Measurements from ENCODE around the gene CENPP.

The CENPP gene

DNA sequence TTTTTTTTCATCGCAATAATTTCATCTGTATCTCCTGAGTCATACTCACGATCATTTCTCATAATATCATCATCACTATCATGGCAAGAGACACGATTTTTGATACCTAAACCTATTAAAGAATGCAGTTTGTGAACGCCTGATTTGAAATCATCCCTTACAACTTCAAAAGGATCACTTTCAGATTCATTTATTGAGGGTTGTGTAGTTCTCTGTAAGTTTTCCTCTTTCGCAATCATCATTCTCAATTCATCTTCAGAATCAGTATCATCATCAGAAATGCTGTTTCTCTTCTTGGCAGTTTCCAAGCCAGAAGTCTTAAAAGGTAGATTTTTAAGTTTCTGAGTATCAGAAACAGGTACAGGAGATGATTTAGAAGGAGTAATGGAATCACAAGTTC is 10.3 kb upstream of the CENPP start:
- TF ChIP-seq CTCF (IDR thresholded peaks at IDR 0.05; ENCODE audit: insufficient read depth, low read length, poor library complexity, severe bottlenecking) (no peak), EZH2phosphoT487 (conservative IDR thresholded peaks at IDR 0.05; ENCODE audit: low read length) (no peak)
- no peak overlapping the region for H2AFZ ChIP-seq (ENCODE audit: low read depth, low read length, severe bottlenecking)
- no peaks in the 10 kb centered on the region; the same call in 1 of the 2 replicates for H4K20me1 ChIP-seq (ENCODE audit: low read depth, low read length)
- no peaks in the 10 kb centered on the region for H3K9me3 ChIP-seq (ENCODE audit: insufficient read depth, low read length)
- no peaks in the 10 kb centered on the region for H3F3A ChIP-seq (ENCODE audit: insufficient read depth)
- H3K79me2 ChIP-seq (ENCODE audit: insufficient read depth, low read length) = peaks cover 15% of the 10 kb centered on the region
- no peak overlapping the region for H3K4me3 ChIP-seq (ENCODE audit: insufficient read depth, low read length, poor library complexity, severe bottlenecking)
- H3K9me2 ChIP-seq (replicated peaks; ENCODE audit: insufficient read depth, low read length) = no peaks in the 10 kb centered on the region
- H3K9ac ChIP-seq (ENCODE audit: low read length) = no peak overlapping the region
- H3K27ac ChIP-seq (ENCODE audit: low read depth, low read length) = no peak overlapping the region
- peaks cover 40% of the 10 kb centered on the region for H3K36me3 ChIP-seq (ENCODE audit: low read length)
- no peaks in the 10 kb centered on the region for H3K27me3 ChIP-seq (ENCODE audit: low read length)
- no peak overlapping the region for H3K4me2 ChIP-seq (ENCODE audit: low read depth, low read length, poor library complexity, severe bottlenecking)

DNA sequence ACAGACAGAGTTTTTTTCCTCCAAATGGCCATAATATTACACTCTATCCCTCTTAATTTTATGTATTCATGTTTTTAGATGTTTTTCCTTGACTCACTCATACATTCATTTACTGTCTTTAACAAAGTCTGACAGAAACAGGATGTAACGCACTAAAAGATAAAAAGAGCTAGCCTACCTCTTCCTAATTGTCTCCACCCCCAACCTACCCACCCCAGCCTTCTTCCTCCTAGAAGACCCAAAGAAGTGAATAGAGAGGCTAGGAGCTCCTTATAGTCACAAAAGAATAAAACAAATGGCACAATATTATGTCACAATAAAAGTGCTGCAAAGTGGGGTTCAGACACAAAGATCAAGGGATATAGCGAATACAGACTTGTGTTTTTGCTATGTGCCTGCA is 1.3 kb upstream of the CENPP start:
- H3K9ac ChIP-seq (ENCODE audit: low read length) = peak overlapping the region; percentile 84
- no peaks in the 10 kb centered on the region for H3K27me3 ChIP-seq (ENCODE audit: low read length)
- H4K20me1 ChIP-seq (ENCODE audit: low read depth, low read length) = no peaks in the 10 kb centered on the region
- peaks cover 60% of the 10 kb centered on the region for H3K79me2 ChIP-seq (ENCODE audit: insufficient read depth, low read length)
- H3K36me3 ChIP-seq (ENCODE audit: low read length) = peaks cover 26% of the 10 kb centered on the region
- H3K4me3 ChIP-seq (ENCODE audit: insufficient read depth, low read length, poor library complexity, severe bottlenecking) = peak overlapping the region; percentile 92
- H3K9me2 ChIP-seq (replicated peaks; ENCODE audit: insufficient read depth, low read length) = no peaks in the 10 kb centered on the region
- H3K9me3 ChIP-seq (ENCODE audit: insufficient read depth, low read length) = no peaks in the 10 kb centered on the region
- peak overlapping the region; percentile 95 for H3K4me2 ChIP-seq (ENCODE audit: low read depth, low read length, poor library complexity, severe bottlenecking)
- 0 out of 2 replicates have a peak overlapping the region, but pooled peaks have one; percentile 77 for H3K27ac ChIP-seq (ENCODE audit: low read depth, low read length)
- H2AFZ ChIP-seq (ENCODE audit: low read depth, low read length, severe bottlenecking) = no peak overlapping the region
- H3F3A ChIP-seq (ENCODE audit: insufficient read depth) = no peaks in the 10 kb centered on the region
- TF ChIP-seq CTCF (IDR thresholded peaks at IDR 0.05; ENCODE audit: insufficient read depth, low read length, poor library complexity, severe bottlenecking) = no peak
- no peak for TF ChIP-seq EZH2phosphoT487 (conservative IDR thresholded peaks at IDR 0.05; ENCODE audit: low read length)

- Histone ChIP-seq H3K9ac (ENCODE audit: low read length) (peak overlapping the region; percentile 84), H3K27ac (ENCODE audit: low read depth, low read length) (peak overlapping the region; percentile 77), H3K79me2 (ENCODE audit: insufficient read depth, low read length) (peaks cover 65% of the 10 kb centered on the region), H3K9me3 (ENCODE audit: insufficient read depth, low read length) (no peaks in the 10 kb centered on the region), H3K4me2 (ENCODE audit: low read depth, low read length, poor library complexity, severe bottlenecking) (peak overlapping the region; percentile 95), H3F3A (ENCODE audit: insufficient read depth) (no peaks in the 10 kb centered on the region), H3K9me2 (replicated peaks; ENCODE audit: insufficient read depth, low read length) (no peaks in the 10 kb centered on the region), H3K4me3 (ENCODE audit: insufficient read depth, low read length, poor library complexity, severe bottlenecking) (peak overlapping the region; percentile 92), H3K27me3 (ENCODE audit: low read length) (no peaks in the 10 kb centered on the region), H2AFZ (ENCODE audit: low read depth, low read length, severe bottlenecking) (peak overlapping the region; percentile 96), H4K20me1 (ENCODE audit: low read depth, low read length) (no peaks in the 10 kb centered on the region), H3K36me3 (ENCODE audit: low read length) (peaks cover 23% of the 10 kb centered on the region; the same call in 1 of the 2 replicates)
- TF ChIP-seq EZH2phosphoT487 (conservative IDR thresholded peaks at IDR 0.05; ENCODE audit: low read length) (no peak), CTCF (IDR thresholded peaks at IDR 0.05; ENCODE audit: insufficient read depth, low read length, poor library complexity, severe bottlenecking) (no peak)
Observed at GRCh38 chr9:92324889-92325268, 874 bp upstream of the CENPP start.
